ENCODE results near the gene PLCE1.
"Not testable (repeated sequence)": the region's sequence is repeated elsewhere in the genome, so short reads cannot be mapped to it uniquely, and the experiment has no call there.

Gene PLCE1

GRCh38 chr10:93993782-93994437, at the start of gene PLCE1:
TSS of gene PLCE1 (plus strand) at chr10:93993931. CDS start at chr10:94031047, 37,116 bp downstream.
- no peak for DNase-seq
- in situ Hi-C loops (cut with MboI; ENCODE audit: low pct_unique_long_range_greater_than_20kb, low sequenced_read_pairs) = no loop called here

- in situ Hi-C loops (cut with MboI; ENCODE audit: low pct_unique_long_range_greater_than_20kb, low sequenced_read_pairs) = no loop called here
Observed at GRCh38 chr10:93945819-93946218, 47.9 kb upstream of the PLCE1 start.

GRCh38 chr10:93947055-93947454, 46.7 kb upstream of the PLCE1 start:
- DNase-seq = no peak

More at GRCh38 chr10:93945819-93946218, 47.9 kb upstream of the PLCE1 start:
- DNase-seq = no peak

GRCh38 chr10:93947524-93947923, 46.2 kb upstream of the PLCE1 start:
- in situ Hi-C loops (cut with MboI; ENCODE audit: low pct_unique_long_range_greater_than_20kb, low sequenced_read_pairs) = no loop called here
- no peak for DNase-seq

More at GRCh38 chr10:93947055-93947454, 46.7 kb upstream of the PLCE1 start:
- in situ Hi-C loops (cut with MboI; ENCODE audit: low pct_unique_long_range_greater_than_20kb, low sequenced_read_pairs) = no loop called here

GRCh38 chr10:93951905-93952304, 41.8 kb upstream of the PLCE1 start:
- DNase-seq = no peak
- in situ Hi-C loops (cut with MboI; ENCODE audit: low pct_unique_long_range_greater_than_20kb, low sequenced_read_pairs) = no loop called here

- in situ Hi-C loops (cut with MboI; ENCODE audit: low pct_unique_long_range_greater_than_20kb, low sequenced_read_pairs) = no loop called here
- no peak for DNase-seq
Observed at GRCh38 chr10:93954299-93954698, 39.4 kb upstream of the PLCE1 start.

GRCh38 chr10:93954726-93955363, 38.9 kb upstream of the PLCE1 start:
- in situ Hi-C loops (cut with MboI; ENCODE audit: low pct_unique_long_range_greater_than_20kb, low sequenced_read_pairs) = no loop called here
- DNase-seq = no peak

GRCh38 chr10:93958834-93959233, 34.9 kb upstream of the PLCE1 start:
- in situ Hi-C loops (cut with MboI; ENCODE audit: low pct_unique_long_range_greater_than_20kb, low sequenced_read_pairs) = no loop called here
- no peak for DNase-seq

- DNase-seq; in situ Hi-C loops (cut with MboI; ENCODE audit: low pct_unique_long_range_greater_than_20kb, low sequenced_read_pairs): not testable (repeated sequence)
Observed at GRCh38 chr10:93960988-93961387, 32.7 kb upstream of the PLCE1 start.

- DNase-seq = no peak
- in situ Hi-C loops (cut with MboI; ENCODE audit: low pct_unique_long_range_greater_than_20kb, low sequenced_read_pairs) = no loop called here
Observed at GRCh38 chr10:93962973-93963372, 30.8 kb upstream of the PLCE1 start.

- DNase-seq = no peak
- in situ Hi-C loops (cut with MboI; ENCODE audit: low pct_unique_long_range_greater_than_20kb, low sequenced_read_pairs) = no loop called here
Observed at GRCh38 chr10:93963434-93963833, 30.3 kb upstream of the PLCE1 start.

GRCh38 chr10:93965911-93966310, 27.8 kb upstream of the PLCE1 start:
- in situ Hi-C loops (cut with MboI; ENCODE audit: low pct_unique_long_range_greater_than_20kb, low sequenced_read_pairs) = no loop called here
- no peak for DNase-seq

GRCh38 chr10:93967756-93968155, 26.0 kb upstream of the PLCE1 start:
- in situ Hi-C loops (cut with MboI; ENCODE audit: low pct_unique_long_range_greater_than_20kb, low sequenced_read_pairs) = no loop called here
- no peak for DNase-seq

- in situ Hi-C loops (cut with MboI; ENCODE audit: low pct_unique_long_range_greater_than_20kb, low sequenced_read_pairs) = no loop called here
- DNase-seq = no peak
Observed at GRCh38 chr10:93968540-93968945, 25.2 kb upstream of the PLCE1 start.

GRCh38 chr10:93970433-93971010, 23.2 kb upstream of the PLCE1 start:
- DNase-seq; in situ Hi-C loops (cut with MboI; ENCODE audit: low pct_unique_long_range_greater_than_20kb, low sequenced_read_pairs): not testable (repeated sequence)

- in situ Hi-C loops (cut with MboI; ENCODE audit: low pct_unique_long_range_greater_than_20kb, low sequenced_read_pairs) = no loop called here
- no peak for DNase-seq
Observed at GRCh38 chr10:93973748-93974445, 19.8 kb upstream of the PLCE1 start.

- DNase-seq = no peak
- in situ Hi-C loops (cut with MboI; ENCODE audit: low pct_unique_long_range_greater_than_20kb, low sequenced_read_pairs) = no loop called here
Observed at GRCh38 chr10:93977442-93977841, 16.3 kb upstream of the PLCE1 start.

- DNase-seq = no peak
- in situ Hi-C loops (cut with MboI; ENCODE audit: low pct_unique_long_range_greater_than_20kb, low sequenced_read_pairs) = no loop called here
Observed at GRCh38 chr10:93980486-93980885, 13.2 kb upstream of the PLCE1 start.

- DNase-seq = no peak
Observed at GRCh38 chr10:93991114-93991513, 2.6 kb upstream of the PLCE1 start.

More at GRCh38 chr10:93991114-93991513, 2.6 kb upstream of the PLCE1 start:
- in situ Hi-C loops (cut with MboI; ENCODE audit: low pct_unique_long_range_greater_than_20kb, low sequenced_read_pairs) = no loop called here
